Loucy (cell line): Measurements from ENCODE around the gene DCUN1D3.

Source experiments
- H2AFZ ChIP-seq: fragments of 200-600 bp; sonication (generic); 2 replicates; pipeline ENCODE4 v1.6.0; 2016; ENCODE audit warnings: antibody characterized with exemption, mild to moderate bottlenecking, low read length, moderate library complexity
- H3F3A ChIP-seq: fragments of 200-600 bp; 2 replicates; pipeline ENCODE4 v1.6.0; 2016; ENCODE audit warnings: antibody characterized with exemption, low read depth, mild to moderate bottlenecking
- H3K27me3 ChIP-seq: fragments of 200-600 bp; sonication (generic); 2 replicates; pipeline ENCODE4 v1.6.1; 2014; ENCODE audit warnings: low read length, mild to moderate bottlenecking; ENCODE audit not compliant: insufficient read depth, poor library complexity, severe bottlenecking
- H3K36me3 ChIP-seq: fragments of 200-600 bp; sonication (generic); 2 replicates; pipeline ENCODE4 v1.6.1; 2016; ENCODE audit warnings: low read length; ENCODE audit not compliant: insufficient read depth
- H3K4me1 ChIP-seq: fragments of 200-600 bp; sonication (generic); 2 replicates; pipeline ENCODE4 v1.5.1; 2014; ENCODE audit warnings: low read length, mild to moderate bottlenecking; ENCODE audit not compliant: insufficient read depth, poor library complexity, severe bottlenecking
- H3K4me2 ChIP-seq: fragments of 200-600 bp; sonication (generic); 2 replicates; pipeline ENCODE4 v1.6.0; 2014; ENCODE audit warnings: antibody characterized with exemption, low read length, low read depth, mild to moderate bottlenecking; ENCODE audit not compliant: poor library complexity, severe bottlenecking
- H3K4me3 ChIP-seq: fragments of 200-600 bp; sonication (generic); 2 replicates; pipeline ENCODE4 v1.5.1; 2014; ENCODE audit warnings: low read length, mild to moderate bottlenecking, mixed read lengths; ENCODE audit not compliant: poor library complexity, severe bottlenecking
- H3K79me2 ChIP-seq: fragments of 200-600 bp; sonication (generic); 2 replicates; pipeline ENCODE4 v1.6.1; 2014; ENCODE audit warnings: low read length; ENCODE audit not compliant: insufficient read depth
- H3K9ac ChIP-seq: fragments of 200-600 bp; sonication (generic); 2 replicates; pipeline ENCODE4 v1.6.0; 2014; ENCODE audit warnings: mild to moderate bottlenecking, low read depth, low read length, moderate library complexity; ENCODE audit not compliant: poor library complexity, severe bottlenecking
- H3K9me2 ChIP-seq: fragments of 200-600 bp; sonication (generic); replicated peaks from 2 replicates; pipeline ENCODE4 v1.6.1; 2016; ENCODE audit warnings: low read depth, low read length, mixed read lengths
- H3K9me3 ChIP-seq: fragments of 200-600 bp; sonication (generic); 2 replicates; pipeline ENCODE4 v1.6.1; 2014; ENCODE audit warnings: mild to moderate bottlenecking, antibody characterized with exemption, low read length, low read depth; ENCODE audit not compliant: insufficient read depth
- H4K20me1 ChIP-seq: fragments of 200-600 bp; sonication (generic); 2 replicates; pipeline ENCODE4 v1.6.0; 2014; ENCODE audit warnings: antibody characterized with exemption, low read length, mild to moderate bottlenecking; ENCODE audit not compliant: insufficient read depth, poor library complexity, severe bottlenecking
- CTCF ChIP-seq: fragments of 200-600 bp; sonication (generic); conservative IDR thresholded peaks from 2 replicates; pipeline ENCODE4 v1.5.1; 2014; ENCODE audit warnings: mild to moderate bottlenecking, antibody characterized with exemption, low read length
- EZH2phosphoT487 ChIP-seq: fragments of 200-600 bp; IDR thresholded peaks from 2 replicates; pipeline ENCODE4 v1.6.1; 2018; ENCODE audit warnings: antibody characterized with exemption, mild to moderate bottlenecking, moderate library complexity, borderline replicate concordance

The DCUN1D3 gene

GRCh38 chr16:20887207-20887606 is 13.0 kb downstream of the DCUN1D3 start:
- Histone ChIP-seq H2AFZ (no peak overlapping the region), H3K27me3 (no peaks in the 10 kb centered on the region), H3K36me3 (peaks cover 2% of the 10 kb centered on the region; the same call in 1 of the 2 replicates), H4K20me1 (peaks cover 4% of the 10 kb centered on the region), H3K9me3 (no peaks in the 10 kb centered on the region), H3K4me3 (no peak overlapping the region), H3K9ac (no peak overlapping the region), H3K4me2 (no peak overlapping the region), H3K4me1 (peaks cover 14% of the 10 kb centered on the region), H3K79me2 (peaks cover 48% of the 10 kb centered on the region), H3F3A (0 out of 2 replicates have a peak, but pooled peaks cover 10% of the 10 kb centered on the region), H3K9me2 (no peaks in the 10 kb centered on the region)
- TF ChIP-seq EZH2phosphoT487 (no peak), CTCF (no peak)

- H3K4me2 ChIP-seq, result no peak overlapping the region
- peaks cover 4% of the 10 kb centered on the region for H4K20me1 ChIP-seq
Measured at GRCh38 chr16:20886320-20886719, 13.8 kb downstream of the DCUN1D3 start.

GRCh38 chr16:20884240-20884556 is 16.0 kb downstream of the DCUN1D3 start:
- TF ChIP-seq EZH2phosphoT487, result no peak
- TF ChIP-seq CTCF, result no peak
- no peak overlapping the region for H2AFZ ChIP-seq
- H3K9me3 ChIP-seq, result no peaks in the 10 kb centered on the region
- 0 out of 2 replicates have a peak, but pooled peaks cover 10% of the 10 kb centered on the region for H3F3A ChIP-seq
- H3K4me2 ChIP-seq, result peak overlapping the region; percentile 54
- H3K79me2 ChIP-seq, result peaks cover 45% of the 10 kb centered on the region
- peaks cover 20% of the 10 kb centered on the region for H3K4me1 ChIP-seq
- H3K27me3 ChIP-seq, result no peaks in the 10 kb centered on the region
- peaks cover 4% of the 10 kb centered on the region for H4K20me1 ChIP-seq
- H3K9ac ChIP-seq, result peak overlapping the region; percentile 5
- no peaks in the 10 kb centered on the region for H3K9me2 ChIP-seq
- no peaks in the 10 kb centered on the region for H3K36me3 ChIP-seq
- peak overlapping the region; percentile 18 for H3K4me3 ChIP-seq

More at GRCh38 chr16:20886320-20886719, 13.8 kb downstream of the DCUN1D3 start:
- Histone ChIP-seq H3K9me3 (no peaks in the 10 kb centered on the region), H3K27me3 (no peaks in the 10 kb centered on the region), H2AFZ (no peak overlapping the region), H3K79me2 (peaks cover 44% of the 10 kb centered on the region), H3K9ac (no peak overlapping the region), H3K4me3 (no peak overlapping the region), H3F3A (0 out of 2 replicates have a peak, but pooled peaks cover 10% of the 10 kb centered on the region), H3K36me3 (peaks cover 2% of the 10 kb centered on the region; the same call in 1 of the 2 replicates), H3K4me1 (peaks cover 14% of the 10 kb centered on the region), H3K9me2 (no peaks in the 10 kb centered on the region)
- TF ChIP-seq EZH2phosphoT487, result no peak
- TF ChIP-seq CTCF, result no peak
